Dendritic cell treated with granulocyte-macrophage colony-stimulating factor and Interleukin-4, amounts not matched to agents 40 ng/mL and 50 ng/mL, for 4 days (primary cell): ENCODE data around the gene MTUS2.

ENCODE experiments used
- H3K27ac Mint-ChIP-seq: one replicate; pipeline ENCODE4 v1.8.0; 2022; ENCODE audit warnings: mild to moderate bottlenecking, mixed read lengths
- H3K27me3 Mint-ChIP-seq: one replicate; pipeline ENCODE4 v1.8.0; 2022; ENCODE audit warnings: mild to moderate bottlenecking, mixed read lengths
- H3K36me3 Mint-ChIP-seq: one replicate; pipeline ENCODE4 v1.8.0; 2022; ENCODE audit warnings: low read depth, mixed read lengths
- H3K4me1 Mint-ChIP-seq: one replicate; pipeline ENCODE4 v1.8.0; 2022; ENCODE audit warnings: low read depth, mixed read lengths
- H3K4me3 Mint-ChIP-seq: one replicate; pipeline ENCODE4 v1.8.0; 2022; ENCODE audit warnings: mild to moderate bottlenecking, moderate library complexity, mixed read lengths
- H3K9me3 Mint-ChIP-seq: one replicate; pipeline ENCODE4 v1.8.0; 2022; ENCODE audit warnings: mixed read lengths
- intact Hi-C: fragments of 100-400 bp; cut with micrococcal nuclease; formaldehyde crosslinking; loops from one replicate; pipeline ENCODE4 v1.15.0; 2022

The MTUS2 gene

GRCh38 chr13:28830580-28830979 lies 10.4 kb downstream of the MTUS2 start:
- H3K4me3 Mint-ChIP-seq: no peak overlapping the region
- no peaks in the 10 kb centered on the region for H3K4me1 Mint-ChIP-seq
- H3K27me3 Mint-ChIP-seq: peaks cover 4% of the 10 kb centered on the region
- no peak overlapping the region for H3K27ac Mint-ChIP-seq
- H3K36me3 Mint-ChIP-seq: no peaks in the 10 kb centered on the region
- H3K9me3 Mint-ChIP-seq: peaks cover 45% of the 10 kb centered on the region
- intact Hi-C loops: no loop called here

- H3K4me3 Mint-ChIP-seq: no peak overlapping the region
- no peaks in the 10 kb centered on the region for H3K4me1 Mint-ChIP-seq
- peaks cover 45% of the 10 kb centered on the region for H3K9me3 Mint-ChIP-seq
- no peaks in the 10 kb centered on the region for H3K36me3 Mint-ChIP-seq
- intact Hi-C loops: no loop called here
- no peak overlapping the region for H3K27ac Mint-ChIP-seq
- H3K27me3 Mint-ChIP-seq: peaks cover 4% of the 10 kb centered on the region
Measured at GRCh38 chr13:28831117-28831516, 11.0 kb downstream of the MTUS2 start.

- no peaks in the 10 kb centered on the region for H3K36me3 Mint-ChIP-seq
Measured at GRCh38 chr13:28837111-28837510, 17.0 kb downstream of the MTUS2 start.

GRCh38 chr13:28843639-28844038 lies 23.5 kb downstream of the MTUS2 start:
- Mint-ChIP-seq H3K27me3 (no peaks in the 10 kb centered on the region), H3K27ac (no peak overlapping the region), H3K36me3 (no peaks in the 10 kb centered on the region), H3K4me3 (no peak overlapping the region), H3K9me3 (no peaks in the 10 kb centered on the region), H3K4me1 (no peaks in the 10 kb centered on the region)
- intact Hi-C loops: no loop called here

More at GRCh38 chr13:28837111-28837510, 17.0 kb downstream of the MTUS2 start:
- intact Hi-C loops: no loop called here
- Mint-ChIP-seq H3K4me3 (no peak overlapping the region), H3K27ac (no peak overlapping the region), H3K27me3 (peaks cover 6% of the 10 kb centered on the region), H3K9me3 (no peaks in the 10 kb centered on the region), H3K4me1 (no peaks in the 10 kb centered on the region)

GRCh38 chr13:28849441-28849840 lies 29.3 kb downstream of the MTUS2 start:
- Mint-ChIP-seq H3K4me1 (no peaks in the 10 kb centered on the region), H3K9me3 (no peaks in the 10 kb centered on the region), H3K36me3 (no peaks in the 10 kb centered on the region), H3K27ac (no peak overlapping the region), H3K27me3 (no peaks in the 10 kb centered on the region), H3K4me3 (no peak overlapping the region)
- intact Hi-C loops: no loop called here

GRCh38 chr13:28850226-28850625 lies 30.1 kb downstream of the MTUS2 start:
- Mint-ChIP-seq H3K9me3 (no peaks in the 10 kb centered on the region), H3K36me3 (no peaks in the 10 kb centered on the region), H3K4me1 (no peaks in the 10 kb centered on the region), H3K4me3 (no peak overlapping the region), H3K27ac (no peak overlapping the region), H3K27me3 (peaks cover 2% of the 10 kb centered on the region)
- intact Hi-C loops: no loop called here

GRCh38 chr13:28851422-28851821 lies 31.3 kb downstream of the MTUS2 start:
- Mint-ChIP-seq H3K27ac (no peak overlapping the region), H3K9me3 (no peaks in the 10 kb centered on the region), H3K27me3 (peaks cover 2% of the 10 kb centered on the region), H3K4me1 (no peaks in the 10 kb centered on the region), H3K4me3 (no peak overlapping the region), H3K36me3 (no peaks in the 10 kb centered on the region)
- intact Hi-C loops: no loop called here

GRCh38 chr13:28854657-28855056 lies 34.5 kb downstream of the MTUS2 start:
- peaks cover 2% of the 10 kb centered on the region for H3K27me3 Mint-ChIP-seq
- H3K9me3 Mint-ChIP-seq: no peaks in the 10 kb centered on the region
- H3K27ac Mint-ChIP-seq: no peak overlapping the region
- intact Hi-C loops: no loop called here
- no peaks in the 10 kb centered on the region for H3K36me3 Mint-ChIP-seq
- H3K4me3 Mint-ChIP-seq: no peak overlapping the region
- no peaks in the 10 kb centered on the region for H3K4me1 Mint-ChIP-seq

- Mint-ChIP-seq H3K27me3 (peaks cover 2% of the 10 kb centered on the region), H3K9me3 (no peaks in the 10 kb centered on the region), H3K4me3 (no peak overlapping the region), H3K27ac (no peak overlapping the region), H3K36me3 (no peaks in the 10 kb centered on the region), H3K4me1 (no peaks in the 10 kb centered on the region)
- intact Hi-C loops: no loop called here
Measured at GRCh38 chr13:28856287-28856686, 36.1 kb downstream of the MTUS2 start.

- H3K27ac Mint-ChIP-seq: no peak overlapping the region
- H3K4me1 Mint-ChIP-seq: no peaks in the 10 kb centered on the region
- H3K9me3 Mint-ChIP-seq: no peaks in the 10 kb centered on the region
- intact Hi-C loops: no loop called here
- no peak overlapping the region for H3K4me3 Mint-ChIP-seq
- peaks cover 2% of the 10 kb centered on the region for H3K27me3 Mint-ChIP-seq
- no peaks in the 10 kb centered on the region for H3K36me3 Mint-ChIP-seq
Measured at GRCh38 chr13:28859069-28859468, 38.9 kb downstream of the MTUS2 start.

- no peaks in the 10 kb centered on the region for H3K9me3 Mint-ChIP-seq
- intact Hi-C loops: no loop called here
- H3K36me3 Mint-ChIP-seq: no peaks in the 10 kb centered on the region
- peaks cover 2% of the 10 kb centered on the region for H3K27me3 Mint-ChIP-seq
- no peak overlapping the region for H3K4me3 Mint-ChIP-seq
- H3K27ac Mint-ChIP-seq: no peak overlapping the region
- H3K4me1 Mint-ChIP-seq: no peaks in the 10 kb centered on the region
Measured at GRCh38 chr13:28859717-28860116, 39.6 kb downstream of the MTUS2 start.

- H3K9me3 Mint-ChIP-seq: no peaks in the 10 kb centered on the region
- no peaks in the 10 kb centered on the region for H3K4me1 Mint-ChIP-seq
- H3K27me3 Mint-ChIP-seq: no peaks in the 10 kb centered on the region
- H3K36me3 Mint-ChIP-seq: no peaks in the 10 kb centered on the region
- no peak overlapping the region for H3K27ac Mint-ChIP-seq
- H3K4me3 Mint-ChIP-seq: no peak overlapping the region
- intact Hi-C loops: no loop called here
Measured at GRCh38 chr13:28864544-28864943, 44.4 kb downstream of the MTUS2 start.

- no peaks in the 10 kb centered on the region for H3K36me3 Mint-ChIP-seq
- no peak overlapping the region for H3K27ac Mint-ChIP-seq
- H3K9me3 Mint-ChIP-seq: no peaks in the 10 kb centered on the region
- H3K4me3 Mint-ChIP-seq: no peak overlapping the region
- no peaks in the 10 kb centered on the region for H3K4me1 Mint-ChIP-seq
- intact Hi-C loops: no loop called here
- no peaks in the 10 kb centered on the region for H3K27me3 Mint-ChIP-seq
Measured at GRCh38 chr13:28865149-28865744, 45.1 kb downstream of the MTUS2 start.

GRCh38 chr13:28865951-28866350 lies 45.8 kb downstream of the MTUS2 start:
- Mint-ChIP-seq H3K4me1 (no peaks in the 10 kb centered on the region), H3K27ac (no peak overlapping the region), H3K27me3 (no peaks in the 10 kb centered on the region), H3K36me3 (no peaks in the 10 kb centered on the region), H3K4me3 (no peak overlapping the region), H3K9me3 (peaks cover 2% of the 10 kb centered on the region)
- intact Hi-C loops: no loop called here

GRCh38 chr13:28866932-28867331 lies 46.8 kb downstream of the MTUS2 start:
- H3K27ac Mint-ChIP-seq: no peak overlapping the region
- no peak overlapping the region for H3K4me3 Mint-ChIP-seq
- H3K4me1 Mint-ChIP-seq: peaks cover 2% of the 10 kb centered on the region
- H3K36me3 Mint-ChIP-seq: no peaks in the 10 kb centered on the region
- H3K27me3 Mint-ChIP-seq: no peaks in the 10 kb centered on the region
- H3K9me3 Mint-ChIP-seq: peaks cover 12% of the 10 kb centered on the region
- intact Hi-C loops: no loop called here
